Keratinocyte (primary cell): ENCODE results near the gene USP26.

Experiments
- CTCF ChIP-seq, 3 experiments: IDR thresholded peaks in 1 of 3; conservative IDR thresholded peaks in 1 of 3; optimal IDR thresholded peaks in 1 of 3; 2 replicates in 2 of 3; 3 replicates in 1 of 3; pipeline versions ENCODE3 to v1.5.1; 2011; ENCODE audit warnings: low read length in 3 of 3, mild to moderate bottlenecking in 3 of 3, moderate library complexity in 2 of 3, control low read depth in 1 of 3, inconsistent platforms in 1 of 3; ENCODE audit not compliant: insufficient read depth in 2 of 3; ENCODE audit errors: extremely low read depth in 1 of 3
- EZH2 ChIP-seq: IDR thresholded peaks from one replicate; pipeline ENCODE4 v1.6.1; 2012; ENCODE audit warnings: inconsistent platforms, mild to moderate bottlenecking, low read length, moderate library complexity

GRCh38 chrX:133033010-133033409 lies 63.9 kb downstream of the USP26 start:
- TF ChIP-seq CTCF (optimal IDR thresholded peaks at IDR 0.05 in 1 of 3, IDR thresholded peaks at IDR 0.05 in 1 of 3, conservative IDR thresholded peaks at IDR 0.05 in 1 of 3; ENCODE audit: extremely low read depth in 1 of 3, insufficient read depth in 2 of 3, low read length in 3 of 3) (no peak), EZH2 (no peak)
